Mesothelial cell of epicardium (in vitro differentiated cells): Measurements from ENCODE around the gene PARP8. TPM values are rescaled to one million over a fixed set of nuclear protein-coding genes. Genes with fewer than 3 reads are reported as not detected.

Experiments used
- DNase-seq, 2 experiments: peaks; one replicate each; pipeline ENCODE4 v3.0.0; 2021; ENCODE audit warnings: low spot score in 2 of 2; ENCODE audit not compliant: unreplicated experiment in 2 of 2
- H3K27ac Mint-ChIP-seq: 2 replicates; pipeline ENCODE4 v1.8.0; 2021; ENCODE audit warnings: mixed read lengths
- H3K27me3 Mint-ChIP-seq: 2 replicates; pipeline ENCODE4 v1.8.0; 2021; ENCODE audit warnings: low read depth, mixed read lengths
- H3K36me3 Mint-ChIP-seq: 2 replicates; pipeline ENCODE4 v1.8.0; 2021; ENCODE audit warnings: mixed read lengths
- H3K4me1 Mint-ChIP-seq: 2 replicates; pipeline ENCODE4 v1.8.0; 2021; ENCODE audit warnings: mixed read lengths
- H3K4me3 Mint-ChIP-seq: 2 replicates; pipeline ENCODE4 v1.8.0; 2021; ENCODE audit warnings: mild to moderate bottlenecking, moderate library complexity, mixed read lengths
- H3K9me3 Mint-ChIP-seq: 2 replicates; pipeline ENCODE4 v1.8.0; 2021; ENCODE audit warnings: mixed read lengths
- total RNA-seq: library from RNA; stranded (reverse); gene quantifications from 3 replicates; pipeline ENCODE4 v1.2.1, GENCODE V29; 2021
- TF ChIP-seq, protein P1 (sequence below): fragments of 200-600 bp; sonication (generic); IDR thresholded peaks from one replicate; pipeline ENCODE4 v1.5.0; 2021; ENCODE audit warnings: antibody characterized with exemption; ENCODE audit not compliant: unreplicated experiment

The PARP8 gene
- total RNA-seq, 1 donor from 2014 or later = 27.5 TPM

DNA sequence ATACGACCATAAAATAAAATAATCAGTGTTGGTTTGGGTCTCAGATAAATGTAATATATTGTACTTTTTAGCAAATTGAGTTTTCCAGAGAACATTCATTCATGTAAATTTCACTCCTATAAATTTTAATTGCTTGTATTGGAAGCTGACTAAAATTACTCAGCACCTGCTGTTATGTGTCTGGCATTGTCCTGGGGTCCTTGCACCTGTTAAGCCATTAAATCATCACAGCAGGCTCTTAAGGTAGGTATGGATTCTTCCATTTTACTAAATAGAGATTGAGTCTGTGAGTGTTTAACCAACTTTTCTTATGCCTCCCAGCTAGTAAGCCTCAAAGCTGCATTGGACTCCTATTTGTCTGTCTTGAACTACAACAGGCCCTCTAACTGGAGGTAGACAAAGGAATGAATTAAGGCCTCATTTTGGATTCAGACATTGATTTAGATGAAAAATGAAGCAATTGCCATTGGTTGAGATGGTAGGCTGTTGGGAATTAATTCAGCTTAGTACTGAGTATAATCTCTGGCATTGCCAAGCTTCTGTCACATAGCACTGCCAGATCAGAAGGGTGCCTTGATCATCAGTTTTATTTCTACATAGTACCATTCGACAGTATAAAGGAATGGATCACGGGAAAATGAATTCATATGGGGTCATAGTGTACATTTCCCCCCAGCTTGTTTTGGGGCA is 78.9 kb downstream of the PARP8 start:
- H3K4me1 Mint-ChIP-seq = no peaks in the 10 kb centered on the region
- H3K27ac Mint-ChIP-seq = no peak overlapping the region
- DNase-seq = no peak
- H3K4me3 Mint-ChIP-seq = no peak overlapping the region
- H3K9me3 Mint-ChIP-seq = no peaks in the 10 kb centered on the region
- no peaks in the 10 kb centered on the region for H3K36me3 Mint-ChIP-seq
- no peaks in the 10 kb centered on the region for H3K27me3 Mint-ChIP-seq
- TF ChIP-seq, protein P1, sequence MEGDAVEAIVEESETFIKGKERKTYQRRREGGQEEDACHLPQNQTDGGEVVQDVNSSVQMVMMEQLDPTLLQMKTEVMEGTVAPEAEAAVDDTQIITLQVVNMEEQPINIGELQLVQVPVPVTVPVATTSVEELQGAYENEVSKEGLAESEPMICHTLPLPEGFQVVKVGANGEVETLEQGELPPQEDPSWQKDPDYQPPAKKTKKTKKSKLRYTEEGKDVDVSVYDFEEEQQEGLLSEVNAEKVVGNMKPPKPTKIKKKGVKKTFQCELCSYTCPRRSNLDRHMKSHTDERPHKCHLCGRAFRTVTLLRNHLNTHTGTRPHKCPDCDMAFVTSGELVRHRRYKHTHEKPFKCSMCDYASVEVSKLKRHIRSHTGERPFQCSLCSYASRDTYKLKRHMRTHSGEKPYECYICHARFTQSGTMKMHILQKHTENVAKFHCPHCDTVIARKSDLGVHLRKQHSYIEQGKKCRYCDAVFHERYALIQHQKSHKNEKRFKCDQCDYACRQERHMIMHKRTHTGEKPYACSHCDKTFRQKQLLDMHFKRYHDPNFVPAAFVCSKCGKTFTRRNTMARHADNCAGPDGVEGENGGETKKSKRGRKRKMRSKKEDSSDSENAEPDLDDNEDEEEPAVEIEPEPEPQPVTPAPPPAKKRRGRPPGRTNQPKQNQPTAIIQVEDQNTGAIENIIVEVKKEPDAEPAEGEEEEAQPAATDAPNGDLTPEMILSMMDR = no peak

DNA sequence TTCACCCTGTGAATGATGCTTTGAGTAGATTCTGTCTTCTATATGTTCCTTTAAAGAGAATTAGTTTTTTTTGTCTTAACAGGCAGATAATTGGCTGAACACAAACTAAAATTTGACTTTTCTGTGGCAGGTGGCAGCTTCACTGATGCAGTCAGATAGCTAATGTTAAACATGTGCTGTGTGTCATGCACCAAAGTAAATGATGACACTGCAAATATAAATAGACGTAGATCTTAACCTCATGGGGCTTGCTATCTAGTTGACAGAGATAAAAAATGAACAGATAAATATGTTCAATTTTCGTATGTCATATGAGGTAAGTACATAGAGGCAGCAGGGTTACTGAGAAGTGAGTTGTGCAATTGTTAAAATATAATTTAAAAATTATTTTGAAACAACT is 82.7 kb downstream of the PARP8 start:
- Mint-ChIP-seq H3K4me1 (no peaks in the 10 kb centered on the region), H3K27ac (no peak overlapping the region), H3K4me3 (no peak overlapping the region), H3K36me3 (no peaks in the 10 kb centered on the region), H3K27me3 (no peaks in the 10 kb centered on the region), H3K9me3 (no peaks in the 10 kb centered on the region)
- DNase-seq = no peak
- TF ChIP-seq, protein P1 = no peak

DNA sequence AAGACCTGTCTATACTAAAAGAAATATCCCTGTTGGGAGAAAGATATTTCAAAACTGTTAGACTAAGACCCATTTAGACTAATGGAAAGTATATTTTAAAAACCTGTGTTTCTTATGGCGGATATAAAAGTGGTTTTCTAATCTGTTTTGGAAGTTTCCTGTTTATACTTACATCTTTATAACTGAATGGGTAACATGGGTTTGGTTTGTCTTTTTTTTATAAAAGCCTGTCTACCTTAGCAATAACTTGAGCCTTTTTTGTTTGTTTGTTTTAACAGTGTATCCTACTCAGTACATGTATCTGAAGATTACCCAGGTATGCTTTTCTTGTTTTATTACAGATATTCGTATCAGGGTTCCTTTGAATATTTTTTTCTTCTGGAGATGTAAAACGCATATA is 83.4 kb downstream of the PARP8 start:
- Mint-ChIP-seq H3K4me1 (no peaks in the 10 kb centered on the region), H3K27ac (no peak overlapping the region), H3K36me3 (peaks cover 1% of the 10 kb centered on the region), H3K9me3 (peaks cover under 1% of the 10 kb centered on the region), H3K4me3 (no peak overlapping the region), H3K27me3 (no peaks in the 10 kb centered on the region)
- DNase-seq = no peak
- TF ChIP-seq, protein P1 = no peak

DNA sequence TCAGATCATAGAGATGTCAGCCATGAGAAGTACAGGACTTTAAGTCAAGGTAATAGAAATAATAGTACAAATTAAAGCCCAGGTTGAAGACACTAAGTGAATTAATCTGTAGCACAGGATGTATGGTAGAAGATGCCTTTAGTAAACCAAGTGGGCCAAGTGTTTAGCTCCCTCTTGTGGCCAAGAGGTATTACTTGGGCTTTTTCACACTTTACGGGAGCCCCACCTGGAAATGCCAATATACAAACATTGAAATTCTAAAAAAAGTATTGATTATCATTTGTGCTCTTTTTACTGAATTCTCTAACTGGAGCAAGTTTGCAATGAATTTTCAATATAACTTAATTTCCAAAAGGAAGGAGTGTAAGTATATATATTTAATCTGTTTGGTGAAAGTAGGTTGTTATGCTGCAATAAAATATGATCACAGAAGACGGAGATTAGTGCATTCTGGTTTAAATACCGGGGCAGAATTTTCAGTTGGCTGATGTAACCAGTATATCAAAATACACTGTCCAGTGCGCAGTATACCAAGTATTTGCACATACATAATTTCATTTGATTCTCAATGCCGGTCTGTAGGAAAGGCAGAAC is 84.7 kb downstream of the PARP8 start:
- Mint-ChIP-seq H3K27me3 (no peaks in the 10 kb centered on the region), H3K4me1 (no peaks in the 10 kb centered on the region), H3K27ac (no peak overlapping the region), H3K9me3 (peaks cover 9% of the 10 kb centered on the region), H3K4me3 (no peak overlapping the region), H3K36me3 (peaks cover 8% of the 10 kb centered on the region)
- TF ChIP-seq, protein P1 = peak; percentile 82
- no peak for DNase-seq

DNA sequence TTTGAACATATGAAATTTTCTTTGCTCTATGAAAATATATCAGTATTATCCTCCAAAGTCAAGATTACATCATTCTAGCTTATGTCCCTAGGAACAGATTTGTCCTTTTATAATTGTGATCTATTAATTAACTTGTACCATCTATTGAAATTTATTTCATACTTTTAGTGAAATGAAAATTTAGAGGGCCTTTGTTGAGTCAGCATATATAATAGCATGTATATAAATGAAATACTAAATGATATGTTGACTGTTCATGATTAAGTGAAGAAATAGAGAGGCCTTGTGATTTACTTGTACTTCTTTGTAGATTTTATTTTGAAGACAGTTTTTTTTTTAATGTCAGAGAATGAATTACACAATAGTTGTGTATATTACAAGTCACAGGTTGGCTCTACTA is 86.4 kb downstream of the PARP8 start:
- Mint-ChIP-seq H3K9me3 (peaks cover 9% of the 10 kb centered on the region), H3K36me3 (peaks cover 12% of the 10 kb centered on the region), H3K4me1 (no peaks in the 10 kb centered on the region), H3K27me3 (no peaks in the 10 kb centered on the region), H3K4me3 (no peak overlapping the region), H3K27ac (no peak overlapping the region)
- DNase-seq = no peak
- TF ChIP-seq, protein P1 = no peak
